Stomach smooth muscle (tissue), 2 donors: ENCODE data around the gene PAN2.
"Not testable (repeated sequence)": the region's sequence is repeated elsewhere in the genome, so short reads cannot be mapped to it uniquely, and the experiment has no call there.

Source experiments
- H3K27ac ChIP-seq: one replicate; pipeline ENCODE4 v1.7.0; 2013; ENCODE audit warnings: mild to moderate bottlenecking, low read length, inconsistent platforms
- H3K27me3 ChIP-seq, 2 donors: one replicate each; pipeline ENCODE4 v1.7.0; 2013; ENCODE audit warnings: low read length in 2 of 2; ENCODE audit not compliant: insufficient read depth in 2 of 2, control insufficient read depth in 1 of 2
- H3K36me3 ChIP-seq, 2 donors: one replicate each; pipeline ENCODE4 v1.7.0; 2013; ENCODE audit warnings: low read length in 2 of 2; ENCODE audit not compliant: control insufficient read depth in 2 of 2, insufficient read depth in 2 of 2
- H3K4me1 ChIP-seq: one replicate; pipeline ENCODE4 v1.7.0; 2013; ENCODE audit warnings: low read length; ENCODE audit not compliant: control insufficient read depth, insufficient read depth
- H3K4me3 ChIP-seq, 2 donors: one replicate each; pipeline ENCODE4 v1.7.0; 2013; ENCODE audit warnings: low read length in 2 of 2
- H3K9ac ChIP-seq, 2 donors: one replicate each; pipeline ENCODE4 v1.7.0; 2013; ENCODE audit warnings: low read length in 2 of 2, mild to moderate bottlenecking in 1 of 2
- H3K9me3 ChIP-seq, 2 donors: one replicate each; pipeline ENCODE4 v1.7.0; 2013; ENCODE audit warnings: low read length in 2 of 2; ENCODE audit not compliant: control insufficient read depth in 2 of 2
- donor health status: healthy.
- donor health status: Pancreatic carcinoma.

Gene PAN2

GRCh38 chr12:56341616-56342015 lies 7.8 kb upstream of the PAN2 start:
- Histone ChIP-seq H3K36me3 (peaks cover 20 to 21% of the 10 kb centered on the region in 2 donors), H3K9ac (no peak overlapping the region), H3K4me3 (no peak overlapping the region), H3K27ac (no peak overlapping the region), H3K9me3 (no peaks in the 10 kb centered on the region), H3K27me3 (no peaks in the 10 kb centered on the region), H3K4me1 (no peaks in the 10 kb centered on the region)

- Histone ChIP-seq H3K27ac (no peak overlapping the region), H3K27me3 (no peaks in the 10 kb centered on the region), H3K9ac (peak overlapping the region in 1 of 2 donors; percentile 21), H3K4me3 (no peak overlapping the region), H3K36me3 (peaks cover 13 to 14% of the 10 kb centered on the region in 2 donors), H3K9me3 (no peaks in the 10 kb centered on the region), H3K4me1 (peaks cover 4% of the 10 kb centered on the region)
Measured at GRCh38 chr12:56339158-56339422, 5.3 kb upstream of the PAN2 start.

GRCh38 chr12:56338308-56339157 lies 4.7 kb upstream of the PAN2 start, which contains the start of gene IL23A:
Gene IL23A, plus strand, starts transcription at chr12:56338884. Its CDS starts 161 bp downstream, at chr12:56339045.
- H3K9ac ChIP-seq: peak within 1 kb of the TSS in 1 of 2 donors; percentile 21
- peaks cover 8% of the 10 kb centered on the region for H3K4me1 ChIP-seq
- no peaks in the 10 kb centered on the region for H3K9me3 ChIP-seq
- H3K4me3 ChIP-seq: no peak within 1 kb of the TSS
- no peak within 1 kb of the TSS for H3K27ac ChIP-seq
- peaks cover 8 to 12% of the 10 kb centered on the region in 2 donors for H3K36me3 ChIP-seq
- no peaks in the 10 kb centered on the region for H3K27me3 ChIP-seq

GRCh38 chr12:56337753-56338251 lies 4.0 kb upstream of the PAN2 start:
- H3K9me3 ChIP-seq: no peaks in the 10 kb centered on the region
- H3K4me3 ChIP-seq: no peak overlapping the region
- no peak overlapping the region for H3K9ac ChIP-seq
- H3K36me3 ChIP-seq: peaks cover under 1 to 4% of the 10 kb centered on the region in 2 donors
- no peak overlapping the region for H3K27ac ChIP-seq
- H3K27me3 ChIP-seq: no peaks in the 10 kb centered on the region
- peaks cover 14% of the 10 kb centered on the region for H3K4me1 ChIP-seq

- H3K27ac ChIP-seq: no peak overlapping the region
- H3K4me1 ChIP-seq: peaks cover 16% of the 10 kb centered on the region
- H3K36me3 ChIP-seq: no peaks in the 10 kb centered on the region
- H3K9me3 ChIP-seq: no peaks in the 10 kb centered on the region
- no peak overlapping the region for H3K9ac ChIP-seq
- H3K27me3 ChIP-seq: no peaks in the 10 kb centered on the region
- H3K4me3 ChIP-seq: no peak overlapping the region
Measured at GRCh38 chr12:56336361-56337167, 2.8 kb upstream of the PAN2 start.

- H3K9ac ChIP-seq, H3K27me3 ChIP-seq, H3K4me3 ChIP-seq, H3K36me3 ChIP-seq, H3K27ac ChIP-seq, H3K9me3 ChIP-seq: not testable (repeated sequence)
- H3K4me1 ChIP-seq: peaks cover 16% of the 10 kb centered on the region
Measured at GRCh38 chr12:56335527-56335926, 1.7 kb upstream of the PAN2 start.

- H3K4me3 ChIP-seq: peak overlapping the region; percentile 82 to 90
- peaks cover 16% of the 10 kb centered on the region for H3K4me1 ChIP-seq
- H3K36me3 ChIP-seq: no peaks in the 10 kb centered on the region
- peak overlapping the region; percentile 97 to 98 for H3K9ac ChIP-seq
- no peaks in the 10 kb centered on the region for H3K27me3 ChIP-seq
- peak overlapping the region; percentile 99 for H3K27ac ChIP-seq
- H3K9me3 ChIP-seq: no peaks in the 10 kb centered on the region
Measured at GRCh38 chr12:56334490-56334793, 642 bp upstream of the PAN2 start.

- no peaks in the 10 kb centered on the region for H3K9me3 ChIP-seq
- peaks cover 3% of the 10 kb centered on the region in 2 donors for H3K36me3 ChIP-seq
- H3K9ac ChIP-seq: peak overlapping the region; percentile 97 to 98
- H3K4me3 ChIP-seq: peak overlapping the region; percentile 82 to 90
- H3K27ac ChIP-seq: peak overlapping the region; percentile 99
- no peaks in the 10 kb centered on the region for H3K27me3 ChIP-seq
- peaks cover 16% of the 10 kb centered on the region for H3K4me1 ChIP-seq
Measured at GRCh38 chr12:56333197-56333678, 562 bp downstream of the PAN2 start.

GRCh38 chr12:56332512-56333196 lies 1.1 kb downstream of the PAN2 start:
- peak overlapping the region; percentile 82 to 90 for H3K4me3 ChIP-seq
- no peaks in the 10 kb centered on the region for H3K9me3 ChIP-seq
- peaks cover 5 to 9% of the 10 kb centered on the region in 2 donors for H3K36me3 ChIP-seq
- peaks cover 16% of the 10 kb centered on the region for H3K4me1 ChIP-seq
- no peaks in the 10 kb centered on the region for H3K27me3 ChIP-seq
- H3K27ac ChIP-seq: peak overlapping the region; percentile 99
- H3K9ac ChIP-seq: peak overlapping the region; percentile 97 to 98

GRCh38 chr12:56330936-56331490 lies 2.8 kb downstream of the PAN2 start:
- no peak overlapping the region for H3K27ac ChIP-seq
- H3K4me3 ChIP-seq: no peak overlapping the region

More at GRCh38 chr12:56330936-56331490, 2.8 kb downstream of the PAN2 start:
- H3K9me3 ChIP-seq: no peaks in the 10 kb centered on the region
- peaks cover 16% of the 10 kb centered on the region for H3K4me1 ChIP-seq
- H3K36me3 ChIP-seq: peaks cover 21 to 25% of the 10 kb centered on the region in 2 donors
- H3K9ac ChIP-seq: no peak overlapping the region
- no peaks in the 10 kb centered on the region for H3K27me3 ChIP-seq
